Neural cell (in vitro differentiated cells): ENCODE results near the gene PDGFB.

Source experiments
- CTCF ChIP-seq: fragments of 450-650 bp; IDR thresholded peaks from 2 replicates; pipeline ENCODE4 v1.5.1; 2014; ENCODE audit warnings: antibody characterized with exemption, mild to moderate bottlenecking, moderate library complexity; ENCODE audit not compliant: poor library complexity, severe bottlenecking
- EZH2 ChIP-seq: fragments of 200-600, 300-800 bp; shearing (Covaris generic), sonication (generic); IDR thresholded peaks from 2 replicates; pipeline ENCODE4 v1.6.1; 2014; ENCODE audit warnings: antibody characterized with exemption, low read length, borderline replicate concordance, mild to moderate bottlenecking; ENCODE audit not compliant: insufficient read depth, poor library complexity, severe bottlenecking
- POLR2AphosphoS5 ChIP-seq: IDR thresholded peaks from 2 replicates; pipeline ENCODE4 v1.6.1; 2012
- SMC3 ChIP-seq: fragments of 450-650 bp; conservative IDR thresholded peaks from 2 replicates; pipeline ENCODE4 v1.6.1; 2014; ENCODE audit warnings: antibody characterized with exemption, mild to moderate bottlenecking, moderate library complexity; ENCODE audit not compliant: poor library complexity
- TAF1 ChIP-seq: IDR thresholded peaks from 2 replicates; pipeline ENCODE4 v1.6.1; 2012; ENCODE audit warnings: low read depth

GRCh38 chr22:39256186-39256552, 11.4 kb upstream of the PDGFB start:
- TF ChIP-seq CTCF, result no peak
- TF ChIP-seq SMC3, result no peak
- TF ChIP-seq TAF1, result no peak
- TF ChIP-seq EZH2, result no peak
- no peak for TF ChIP-seq POLR2AphosphoS5
